A673 (cell line): ENCODE data around the gene HMG20A.

Source experiments
- EZH2 ChIP-seq: fragments of 200-600 bp; sonication (generic); IDR thresholded peaks from 2 replicates; pipeline ENCODE4 v1.6.1; 2017; ENCODE audit warnings: borderline replicate concordance, low read depth, mild to moderate bottlenecking, mixed read lengths, antibody characterized with exemption, low read length; ENCODE audit not compliant: poor library complexity, severe bottlenecking
- TF ChIP-seq, protein P1 (sequence below): fragments of 300-800, 200-600 bp; sonication (generic); conservative IDR thresholded peaks from 2 replicates; pipeline ENCODE4 v1.5.1; 2017; ENCODE audit warnings: low read depth, mild to moderate bottlenecking, antibody characterized with exemption, low read length, moderate library complexity, mixed read lengths

DNA sequence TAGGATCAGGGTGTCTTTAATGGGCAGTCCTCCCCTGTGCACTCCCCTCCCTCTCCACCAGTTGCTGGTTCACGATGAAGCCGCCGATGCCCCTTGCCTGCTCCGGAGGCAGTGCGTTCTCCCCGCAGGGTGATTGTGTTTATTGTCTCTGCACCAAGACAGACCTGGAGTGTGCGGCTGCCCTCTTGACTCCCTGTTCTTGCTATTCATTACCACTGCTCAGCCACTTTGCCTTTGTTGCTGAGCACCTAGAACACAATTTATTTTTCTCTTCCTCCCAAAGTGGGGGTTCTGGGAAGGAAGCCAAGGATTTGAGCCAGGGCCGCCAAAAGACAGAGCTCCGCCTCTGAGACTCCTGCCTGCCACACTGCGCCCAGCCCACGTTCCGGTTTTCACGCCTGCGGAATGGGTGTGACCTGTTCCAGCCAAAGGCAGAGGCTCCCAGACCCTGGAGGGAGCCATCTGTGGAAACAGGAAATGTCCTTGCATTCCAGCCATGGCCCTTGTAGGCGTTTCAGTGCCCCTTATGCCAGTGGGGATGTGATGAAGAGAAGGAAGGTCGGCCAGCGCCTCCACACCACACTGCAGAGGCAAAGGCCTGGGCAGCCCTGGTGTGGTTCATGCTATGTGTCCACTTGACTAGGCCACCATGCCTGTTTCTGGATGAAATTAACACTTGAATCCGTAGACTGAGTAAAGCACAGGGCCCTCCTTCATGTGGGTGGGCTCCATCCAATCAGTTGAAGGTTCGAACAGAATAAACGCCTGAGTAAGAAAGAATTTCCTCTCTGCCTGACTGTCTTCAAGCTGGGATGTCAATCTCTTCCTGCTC lies 85.8 kb downstream of the HMG20A start:
- TF ChIP-seq, protein P1, sequence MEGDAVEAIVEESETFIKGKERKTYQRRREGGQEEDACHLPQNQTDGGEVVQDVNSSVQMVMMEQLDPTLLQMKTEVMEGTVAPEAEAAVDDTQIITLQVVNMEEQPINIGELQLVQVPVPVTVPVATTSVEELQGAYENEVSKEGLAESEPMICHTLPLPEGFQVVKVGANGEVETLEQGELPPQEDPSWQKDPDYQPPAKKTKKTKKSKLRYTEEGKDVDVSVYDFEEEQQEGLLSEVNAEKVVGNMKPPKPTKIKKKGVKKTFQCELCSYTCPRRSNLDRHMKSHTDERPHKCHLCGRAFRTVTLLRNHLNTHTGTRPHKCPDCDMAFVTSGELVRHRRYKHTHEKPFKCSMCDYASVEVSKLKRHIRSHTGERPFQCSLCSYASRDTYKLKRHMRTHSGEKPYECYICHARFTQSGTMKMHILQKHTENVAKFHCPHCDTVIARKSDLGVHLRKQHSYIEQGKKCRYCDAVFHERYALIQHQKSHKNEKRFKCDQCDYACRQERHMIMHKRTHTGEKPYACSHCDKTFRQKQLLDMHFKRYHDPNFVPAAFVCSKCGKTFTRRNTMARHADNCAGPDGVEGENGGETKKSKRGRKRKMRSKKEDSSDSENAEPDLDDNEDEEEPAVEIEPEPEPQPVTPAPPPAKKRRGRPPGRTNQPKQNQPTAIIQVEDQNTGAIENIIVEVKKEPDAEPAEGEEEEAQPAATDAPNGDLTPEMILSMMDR = no peak
- no peak for TF ChIP-seq EZH2
